Measurements from ENCODE around the gene MOB3C. TPM values are rescaled to one million over a fixed set of nuclear protein-coding genes. Genes with fewer than 3 reads are reported as not detected.

MOB3C gene
- total and polyA plus RNA-seq, 2 of the 4 experiments (the other 2 are of a cell fraction): 7.3 to 9.0 TPM

GRCh38 chr1:46595127-46595526 lies 21.5 kb downstream of the MOB3C start:
- H2BK120ac ChIP-seq (ENCODE audit: low read depth, low read length): no peak overlapping the region
- no peak overlapping the region for H2BK20ac ChIP-seq (ENCODE audit: low read depth, low read length)
- H3K27ac ChIP-seq (ENCODE audit: insufficient read depth, low read length): no peak overlapping the region
- peaks cover 21 to 46% of the 10 kb centered on the region in 2 experiments for H3K79me1 ChIP-seq (ENCODE audit: low read depth in 1 of 2, low read length in 2 of 2)
- in situ Hi-C loops (cut with MboI; ENCODE audit: low sequenced_read_pairs) (no loop called here), intact Hi-C loops (cut with micrococcal nuclease) (no loop called here), dilution Hi-C loops (cut with HindIII; ENCODE audit: low sequenced_read_pairs, unreplicated experiment) (no loop called here)
- H4K8ac ChIP-seq (ENCODE audit: low read depth in 2 of 2, low read length in 2 of 2): no peak overlapping the region
- no peak overlapping the region for H3K56ac ChIP-seq (ENCODE audit: extremely low read depth, insufficient read depth, low read length)
- CTCF ChIA-PET: interaction anchor here (1.2 kb wide), 1 partner anchor 9 kb away, joined by 8 read pairs; the partner anchor contains the start of gene MKNK1
- H3K9ac ChIP-seq (ENCODE audit: low read depth, low read length): no peak overlapping the region
- H4K91ac ChIP-seq (ENCODE audit: insufficient read depth, low read depth, low read length): no peak overlapping the region
- H2AK9ac ChIP-seq (replicated peaks; ENCODE audit: low read depth, low read length, poor library complexity): no peak overlapping the region
- peaks cover 32% of the 10 kb centered on the region for H3K36me3 ChIP-seq (ENCODE audit: control insufficient read depth, insufficient read depth, low read length)
- H4K20me1 ChIP-seq (ENCODE audit: insufficient read depth, low read length): peaks cover 17% of the 10 kb centered on the region; the same call in 1 of the 2 replicates
- no TSS peak for BruUV-seq (replicated peaks)
- H3K4me2 ChIP-seq (ENCODE audit: low read depth, low read length): no peak overlapping the region
- H3K4me3 ChIP-seq (ENCODE audit: insufficient read depth, low read depth, low read length): no peak overlapping the region
- no peak overlapping the region for H2AK5ac ChIP-seq (ENCODE audit: low read depth, low read length)
- H3K14ac ChIP-seq (replicated peaks; ENCODE audit: low read depth, low read length): no peak overlapping the region
- TF ChIP-seq MAFK (IDR thresholded peaks at IDR 0.05; ENCODE audit: low read depth, low read length) (no peak), CTCF (conservative IDR thresholded peaks at IDR 0.05; ENCODE audit: low read depth, low read length) (no peak), FOS (IDR thresholded peaks at IDR 0.05; ENCODE audit: low read depth, low read length) (no peak), RCOR1 (IDR thresholded peaks at IDR 0.05; ENCODE audit: insufficient replicate concordance, low read length) (no peak), NFE2L2 (IDR thresholded peaks at IDR 0.05; ENCODE audit: low read depth, low read length) (no peak), RAD21 (IDR thresholded peaks at IDR 0.05; ENCODE audit: low read length) (no peak), CEBPB (IDR thresholded peaks at IDR 0.05; ENCODE audit: low read depth, low read length) (no peak), MXI1 (IDR thresholded peaks at IDR 0.05; ENCODE audit: borderline replicate concordance, low read depth, low read length) (no peak), CHD1 (IDR thresholded peaks at IDR 0.05; ENCODE audit: low read depth, low read length) (no peak), MAZ (IDR thresholded peaks at IDR 0.05; ENCODE audit: borderline replicate concordance, low read depth, low read length) (no peak), SMC3 (IDR thresholded peaks at IDR 0.05; ENCODE audit: low read depth, low read length) (no peak), BHLHE40 (IDR thresholded peaks at IDR 0.05; ENCODE audit: low read depth, low read length) (no peak), USF2 (IDR thresholded peaks at IDR 0.05; ENCODE audit: low read depth, low read length) (no peak), POLR2A (IDR thresholded peaks at IDR 0.05; ENCODE audit: low read depth, low read length) (no peak)
- no peak overlapping the region for H3K4ac ChIP-seq (ENCODE audit: low read depth, low read length)
- H3K23ac ChIP-seq (ENCODE audit: low read depth, low read length): no peak overlapping the region
- H3K9me3 ChIP-seq (ENCODE audit: control insufficient read depth, insufficient read depth, low read length): no peaks in the 10 kb centered on the region
- H3K18ac ChIP-seq (ENCODE audit: low read depth, low read length): no peak overlapping the region
- no peak overlapping the region for H4K5ac ChIP-seq (ENCODE audit: low read depth, low read length)
- WGBS, 2 experiments (ENCODE audit: extremely low coverage in 2 of 2, insufficient read length in 1 of 2): no CpG with 5 or more reads among the region's 3 CpGs
- H3K4me1 ChIP-seq (ENCODE audit: control insufficient read depth, insufficient read depth, low read length): peaks cover 6% of the 10 kb centered on the region
- no peak overlapping the region for H2AFZ ChIP-seq (replicated peaks; ENCODE audit: low read length, poor library complexity)
- H2BK5ac ChIP-seq (ENCODE audit: low read depth, low read length, poor library complexity, severe bottlenecking): no peak overlapping the region
- DNase-seq (no peak), ATAC-seq (ENCODE audit: low read depth) (no peak)
- peaks cover 20% of the 10 kb centered on the region; the same call in 1 of the 2 replicates for H3K9me1 ChIP-seq (ENCODE audit: insufficient read depth, low read length)
- H3K27me3 ChIP-seq (ENCODE audit: control insufficient read depth, insufficient read depth, low read length): no peaks in the 10 kb centered on the region
- POLR2A ChIA-PET (ENCODE audit: unreplicated experiment): no interaction called here
- no peak overlapping the region for H2BK15ac ChIP-seq (ENCODE audit: low read depth, low read length)

Measured in IMR-90 (cell line).